ENCODE measurements around the gene METTL6.

Gene METTL6

DNA sequence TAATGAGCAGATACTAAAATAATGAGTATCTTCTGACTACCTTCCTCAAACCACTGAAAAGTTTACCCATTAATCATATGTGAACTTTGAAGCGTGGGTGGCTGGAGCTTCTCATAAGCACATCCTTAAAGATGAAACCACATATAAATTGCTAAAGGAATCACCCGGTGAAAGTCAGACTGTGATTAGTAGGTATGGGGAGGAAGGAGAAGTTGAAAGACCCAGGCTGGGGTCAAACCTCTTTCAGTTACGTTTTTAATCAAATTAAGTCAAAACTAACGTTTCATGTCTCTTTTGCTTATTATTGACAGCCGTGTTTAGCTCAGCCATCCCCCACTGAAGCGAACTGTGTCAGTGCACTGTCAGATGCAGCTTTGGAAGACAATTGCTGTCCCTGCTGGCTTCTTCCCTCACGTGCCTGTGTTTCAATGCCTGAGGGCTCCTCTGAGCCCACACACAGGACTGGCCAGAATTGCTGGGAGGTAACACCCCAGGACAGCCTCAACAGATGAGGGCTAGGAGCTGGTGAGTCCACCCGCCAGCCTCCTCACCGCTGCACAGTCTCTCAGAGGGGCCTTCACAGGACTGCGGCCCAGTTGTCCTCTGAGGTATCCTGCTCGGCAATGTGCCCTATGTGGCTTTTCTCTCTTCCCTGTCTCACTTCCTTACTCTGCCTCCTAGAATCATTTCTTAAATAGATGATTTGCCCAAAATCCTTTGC, 65.7 kb downstream of the METTL6 start:
- no peak for DNase-seq

- DNase-seq = no peak
Measured at GRCh38 chr3:15360788-15361493, 66.4 kb downstream of the METTL6 start.
